GM19452 (cell line): ENCODE measurements around the gene SCARF1.
A peak's percentile ranks its signal among the peaks of the same experiment; 100 is the strongest.

Experiments used
- ATAC-seq: cut with Tn5 transposase; IDR thresholded peaks from one replicate; pipeline ENCODE4 v1.9.1; 2021; ENCODE audit not compliant: unreplicated experiment

Gene SCARF1

DNA sequence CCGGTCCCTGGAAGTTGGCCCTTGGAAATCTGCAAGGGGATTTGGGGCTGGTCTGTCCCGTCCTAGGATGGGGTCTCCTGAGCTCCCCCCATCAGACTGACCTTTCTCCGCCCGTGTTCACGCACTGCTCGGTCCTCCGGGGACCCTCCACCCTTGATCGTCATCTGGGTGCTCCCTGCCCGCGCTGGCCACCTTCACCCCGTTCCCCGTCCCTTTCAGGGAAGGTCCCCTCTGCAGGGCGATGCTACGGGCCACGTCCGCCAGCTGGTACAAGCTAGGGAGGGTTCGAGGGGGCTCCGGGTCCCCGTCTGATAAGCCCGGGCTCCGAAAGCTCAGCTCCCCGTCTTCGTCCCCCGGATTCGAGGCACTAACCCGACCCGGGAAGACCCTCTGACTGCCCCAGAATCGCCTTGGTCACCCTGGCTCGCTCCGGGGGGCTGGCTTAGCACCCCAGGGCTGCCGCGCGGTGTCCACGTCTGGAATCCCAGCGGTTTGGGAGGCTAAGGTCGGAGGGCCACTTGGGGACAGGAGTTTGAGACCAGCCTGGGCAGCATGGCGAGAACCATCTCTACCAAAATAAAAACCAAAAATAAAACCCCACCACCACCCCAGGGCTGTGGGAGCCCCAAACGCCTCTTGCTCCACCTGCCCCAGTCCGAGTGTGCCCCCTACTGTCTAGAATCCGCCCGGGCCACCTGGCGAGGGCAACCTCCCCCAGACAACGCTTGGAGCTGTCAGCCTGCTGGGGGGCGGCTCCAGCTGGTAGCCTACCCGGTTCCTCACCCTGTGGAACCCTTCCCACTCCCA lies 15.8 kb downstream of the SCARF1 start:
- ATAC-seq = no peak

DNA sequence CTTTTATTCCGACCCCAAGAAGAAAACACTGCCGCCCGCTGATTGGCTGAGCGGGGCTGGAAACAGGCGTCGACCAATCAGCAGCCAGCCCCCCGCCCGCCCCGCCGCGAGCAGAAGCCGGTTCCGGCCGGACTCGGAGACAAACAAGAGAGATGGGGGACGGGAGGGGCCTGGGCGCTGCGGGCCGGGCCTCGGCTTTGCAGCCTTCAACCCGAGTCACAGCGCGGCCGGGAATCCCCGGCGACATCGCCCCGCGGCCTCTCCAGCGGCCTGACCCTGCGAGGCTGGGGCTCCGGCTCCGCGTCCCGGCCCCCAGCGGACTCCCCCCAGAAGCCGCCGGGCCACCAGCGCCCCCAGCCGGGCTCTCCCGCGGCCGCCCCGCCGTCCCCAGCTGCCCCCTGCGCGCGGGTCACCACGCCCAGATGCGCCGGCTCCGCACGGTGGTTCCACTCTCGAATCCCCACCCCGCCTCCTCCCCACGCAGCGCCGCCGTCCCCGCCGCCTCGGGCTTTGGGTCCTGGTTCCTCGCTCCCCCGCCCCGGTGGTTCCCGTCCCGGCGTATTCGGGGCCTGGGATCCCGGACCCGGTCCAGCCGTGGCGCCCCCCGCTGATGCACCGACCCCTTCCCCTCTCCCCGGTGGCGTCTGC lies 16.6 kb downstream of the SCARF1 start:
- ATAC-seq = peak; percentile 51

DNA sequence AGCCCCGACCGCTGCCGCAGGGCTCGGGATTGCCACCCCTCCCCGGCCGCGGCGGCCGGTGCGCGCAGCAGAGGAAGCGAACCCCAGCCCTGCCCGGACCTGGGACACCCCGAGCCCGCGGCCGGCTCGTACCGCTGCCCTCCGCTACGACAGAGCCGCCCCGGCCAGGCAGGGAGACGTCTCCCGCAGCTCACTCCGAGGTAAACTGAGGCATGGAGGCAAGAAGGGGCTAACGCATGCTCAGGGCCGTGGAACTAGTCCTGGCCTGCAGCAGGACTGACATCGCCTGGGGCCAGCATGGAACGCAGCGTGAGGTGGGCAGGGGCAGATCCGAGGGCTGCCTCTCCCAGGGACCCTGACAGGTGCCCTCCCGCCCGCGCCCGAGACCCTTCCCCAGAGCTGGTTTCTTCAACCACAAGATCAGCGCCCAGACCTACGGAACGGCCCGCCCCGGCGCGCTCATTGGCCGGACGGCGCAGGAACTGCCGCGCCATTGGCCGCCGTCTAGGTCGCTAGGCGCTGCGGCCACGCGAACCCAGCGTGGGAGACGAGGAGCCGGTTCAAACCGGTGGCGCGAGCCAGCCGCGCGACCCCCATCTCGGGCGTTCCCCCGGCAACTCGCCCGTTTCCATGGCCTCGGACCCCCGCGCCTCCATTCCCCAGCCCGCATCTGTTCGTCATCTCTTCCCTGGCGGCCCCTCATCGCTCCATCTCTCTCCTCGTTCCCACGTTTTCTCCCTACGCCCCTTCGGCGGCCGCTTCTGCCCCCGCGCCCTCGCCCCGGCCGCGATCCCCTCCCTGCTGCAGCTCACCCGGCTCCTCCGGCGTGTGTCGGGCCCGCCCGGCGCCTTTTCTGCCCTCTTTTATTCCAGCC lies 17.3 kb downstream of the SCARF1 start, which contains the start of gene SLC43A2:
Gene SLC43A2 (minus strand): TSS at position 853 of the 874 bp plus-strand sequence. CDS start 960 bp downstream, outside the sequence.
- ATAC-seq = peak; percentile 52

DNA sequence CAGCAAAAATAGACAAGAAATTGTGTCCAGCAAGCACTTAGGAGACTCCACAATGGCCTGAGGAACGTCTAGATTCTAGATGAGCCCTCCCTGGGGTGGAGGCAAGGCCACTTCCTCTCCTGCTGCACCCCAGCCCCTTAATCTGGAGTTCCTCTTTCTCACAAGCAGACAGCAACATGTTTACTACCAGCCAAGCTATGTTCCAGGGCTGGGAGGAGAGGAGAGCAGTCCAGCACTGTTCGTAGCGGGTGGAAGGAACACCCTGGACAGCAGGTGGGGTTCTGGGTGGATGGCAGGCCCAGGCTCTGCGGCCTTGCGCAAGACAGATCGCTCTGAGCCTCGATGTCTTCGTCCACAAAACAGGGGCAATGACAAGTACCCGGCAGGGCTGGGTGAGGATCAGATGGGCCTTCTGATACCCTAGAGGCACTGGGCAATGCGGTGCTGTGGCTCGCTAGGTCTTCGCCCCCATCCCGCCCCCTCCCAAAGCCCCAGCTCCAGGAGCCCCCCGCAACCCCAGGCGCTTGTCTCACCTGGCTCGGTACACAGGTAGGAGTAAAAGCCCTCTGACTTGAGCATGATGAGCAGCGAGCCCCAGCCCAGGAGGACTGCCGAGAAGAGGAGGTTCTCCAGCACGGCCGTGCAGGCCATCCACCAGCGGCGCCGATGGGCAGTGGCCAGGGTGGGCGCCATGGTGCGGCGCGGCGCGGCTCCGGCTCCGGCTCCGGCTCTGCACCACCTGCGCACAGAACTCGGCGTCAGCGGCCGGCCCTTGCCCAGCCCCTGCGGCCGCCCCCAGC lies 18.1 kb downstream of the SCARF1 start:
- peak; percentile 10 for ATAC-seq

DNA sequence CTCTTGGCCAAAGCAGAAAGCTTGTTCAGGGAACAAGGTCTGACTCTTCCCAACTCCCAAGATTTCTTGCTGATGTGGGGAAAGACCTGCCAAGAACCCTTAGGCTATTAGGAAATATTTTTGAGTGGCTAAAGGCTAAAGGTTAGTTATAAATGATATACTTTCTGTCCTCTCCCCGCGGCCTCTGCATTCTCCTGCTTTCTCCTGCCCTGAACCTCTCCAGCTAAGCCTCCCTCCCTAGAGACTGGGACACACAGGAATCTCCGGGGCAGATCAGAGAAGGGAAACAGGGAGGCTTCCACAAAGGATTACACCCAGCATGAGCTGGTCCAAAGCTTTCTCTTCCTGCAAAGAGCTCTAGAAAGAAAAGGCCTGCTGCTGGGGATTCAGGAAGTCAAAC lies 19.2 kb downstream of the SCARF1 start:
- no peak for ATAC-seq

DNA sequence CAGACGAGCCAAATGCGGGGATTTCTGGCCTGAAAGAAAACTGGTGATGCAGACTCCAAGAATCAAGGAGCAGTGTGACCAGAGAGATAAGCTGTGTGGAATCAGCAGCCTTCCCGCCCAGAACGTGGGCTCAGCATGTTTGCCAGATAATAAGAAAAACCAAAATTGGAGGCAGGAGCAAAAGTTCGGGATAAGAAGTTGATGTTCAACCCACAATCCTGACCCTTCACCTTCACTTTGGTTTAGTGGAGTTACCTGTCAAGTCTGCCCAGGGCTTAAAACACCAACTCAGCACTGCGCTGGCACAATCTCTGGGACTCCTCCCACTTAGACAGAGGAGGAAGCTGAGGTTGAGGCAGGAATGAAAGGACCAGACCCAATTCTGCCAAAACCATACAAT lies 20.0 kb downstream of the SCARF1 start:
- ATAC-seq = no peak

DNA sequence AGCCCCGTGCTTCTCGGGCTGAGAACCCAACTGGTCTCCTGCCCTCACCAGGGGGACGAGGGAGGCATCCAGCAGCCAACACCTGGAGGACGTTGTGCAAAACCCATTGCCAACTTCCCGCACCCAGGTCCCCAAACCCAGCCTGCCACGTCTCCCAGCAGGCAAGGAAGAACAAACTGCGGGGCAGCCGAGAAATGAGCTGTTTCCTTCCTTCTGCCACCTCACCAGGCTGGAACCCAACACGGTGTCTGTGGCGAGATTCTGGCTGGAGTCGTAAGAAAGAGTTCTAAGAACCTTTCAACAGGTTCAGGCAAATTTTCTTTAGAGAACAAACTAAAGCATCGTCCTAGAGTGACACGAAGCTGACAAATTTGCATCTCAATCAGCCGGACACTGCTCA lies 20.5 kb downstream of the SCARF1 start:
- no peak for ATAC-seq

DNA sequence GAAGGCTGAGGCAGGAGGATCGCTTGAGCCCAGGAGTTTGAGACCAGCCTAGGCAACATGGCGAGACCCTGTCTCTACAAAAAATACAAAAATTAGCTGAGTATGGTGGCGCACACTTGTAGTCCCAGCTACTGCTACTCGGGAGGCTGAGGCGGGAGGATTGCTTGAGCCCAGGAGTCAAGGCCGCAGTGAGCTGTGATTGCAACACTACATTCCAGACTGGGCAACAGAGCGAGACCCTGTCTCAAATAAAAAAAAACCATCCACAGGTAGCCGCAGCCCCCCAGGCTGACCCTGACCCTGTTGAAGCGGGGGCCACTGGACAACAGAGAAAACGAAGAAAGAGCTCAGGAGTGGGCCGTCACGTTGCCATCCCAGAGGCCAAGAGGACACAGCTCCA lies 20.9 kb downstream of the SCARF1 start:
- ATAC-seq = no peak

DNA sequence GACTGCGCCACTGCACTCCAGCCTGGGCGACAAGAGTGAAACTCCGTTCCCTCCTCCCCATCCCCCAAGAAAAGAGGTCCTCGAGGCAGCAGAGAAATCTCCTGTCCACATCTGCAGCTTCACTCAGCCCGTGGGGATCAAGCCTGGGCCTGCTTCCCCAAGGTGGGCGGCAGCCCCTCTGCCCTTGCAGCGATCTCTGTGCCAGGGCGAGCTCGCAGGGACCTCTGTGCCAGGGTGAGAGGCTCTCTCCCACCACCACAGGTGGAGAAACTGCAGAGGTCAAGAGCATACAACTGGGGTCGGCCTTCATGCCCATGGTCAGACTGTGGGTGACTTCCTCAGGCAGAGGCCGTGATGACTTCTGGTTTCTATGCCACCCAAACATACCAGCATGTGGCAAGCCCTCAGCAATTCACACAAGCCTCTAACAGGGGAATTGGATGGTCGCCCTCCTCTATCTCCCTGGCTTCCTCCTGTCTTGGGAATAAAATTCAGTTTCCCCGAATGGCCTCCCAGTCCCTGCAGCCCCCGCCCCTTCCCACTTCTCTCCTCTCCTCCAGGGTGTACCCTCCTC lies 22.4 kb downstream of the SCARF1 start:
- ATAC-seq = no peak

DNA sequence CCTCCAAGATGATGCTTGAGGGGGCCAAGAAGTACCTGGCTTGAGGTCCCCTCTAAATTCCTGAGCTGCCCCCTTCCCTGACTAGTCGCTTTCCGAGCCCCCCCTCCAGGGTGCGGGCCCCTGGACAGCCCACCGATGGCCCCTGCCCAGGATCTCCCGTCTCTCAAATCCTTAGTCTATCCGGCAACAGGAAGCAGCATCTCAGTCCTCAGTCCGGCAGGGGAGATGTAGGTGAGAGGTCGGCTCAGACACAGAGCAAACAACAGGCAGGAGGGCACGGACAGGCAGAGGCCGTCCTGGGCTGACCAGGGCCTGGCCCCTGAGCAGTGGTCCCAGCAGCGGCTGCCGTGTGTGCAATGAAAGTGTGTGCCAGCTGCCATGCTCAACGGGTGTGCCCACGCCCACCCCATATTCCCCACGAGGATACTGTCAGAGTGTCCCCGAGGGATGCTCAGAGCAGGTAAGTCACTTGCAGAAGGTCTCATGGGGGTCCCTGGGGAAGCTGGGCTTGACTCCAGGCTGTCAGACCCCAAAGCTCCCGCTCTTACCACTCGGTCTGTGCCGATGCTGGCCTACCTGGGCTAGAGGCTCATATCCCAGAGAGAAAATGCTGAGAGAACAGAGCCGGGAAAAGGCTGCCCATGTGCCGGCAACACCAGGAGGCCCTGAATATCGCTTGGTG lies 24.1 kb downstream of the SCARF1 start:
- no peak for ATAC-seq

DNA sequence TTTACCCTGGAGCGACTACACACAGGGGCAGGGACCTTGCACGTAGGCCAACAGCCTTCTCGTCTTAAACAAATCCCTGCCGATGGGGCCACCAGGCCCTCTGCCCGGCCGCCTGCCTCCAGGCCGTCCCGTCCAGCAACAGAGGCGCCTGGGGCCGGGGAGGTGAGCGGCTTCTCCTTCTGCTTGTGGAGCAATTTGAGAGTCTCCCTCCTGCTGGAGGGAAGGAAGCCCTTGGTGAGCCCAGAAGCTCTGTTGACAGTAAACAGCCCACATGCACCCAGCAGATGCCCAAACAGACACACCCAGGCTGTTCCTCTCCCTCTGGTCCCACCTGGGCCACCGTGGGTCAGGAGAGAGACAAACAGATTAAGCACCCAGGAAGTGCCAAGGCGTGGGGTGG lies 25.0 kb downstream of the SCARF1 start:
- ATAC-seq = no peak

DNA sequence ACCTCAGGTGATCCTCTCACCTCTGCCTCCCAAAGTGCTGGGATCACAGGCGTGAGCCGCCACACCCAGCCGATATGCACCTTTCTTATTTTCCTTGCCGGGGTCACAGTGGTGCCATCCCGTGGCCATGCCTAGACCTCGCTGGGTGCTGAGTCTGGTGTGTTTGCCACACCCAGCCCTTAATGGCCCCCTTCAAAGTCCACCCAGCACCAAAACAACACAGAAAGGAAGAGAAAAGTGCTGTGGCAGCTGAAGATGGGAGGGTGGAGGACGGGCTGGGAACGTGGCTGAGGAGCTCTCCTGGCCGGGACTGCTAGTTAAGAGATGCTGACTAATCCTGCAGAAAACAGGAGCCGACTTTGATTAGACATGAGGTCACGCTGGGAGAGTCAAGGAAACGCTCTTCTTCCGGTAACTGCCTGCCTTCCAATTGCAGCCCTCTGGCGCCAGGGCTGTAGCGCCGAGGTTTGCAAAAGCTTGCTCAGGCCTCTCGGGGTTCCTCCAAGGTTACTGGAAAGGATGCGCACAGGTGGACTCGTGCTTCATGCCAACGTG lies 27.8 kb downstream of the SCARF1 start:
- no peak for ATAC-seq

DNA sequence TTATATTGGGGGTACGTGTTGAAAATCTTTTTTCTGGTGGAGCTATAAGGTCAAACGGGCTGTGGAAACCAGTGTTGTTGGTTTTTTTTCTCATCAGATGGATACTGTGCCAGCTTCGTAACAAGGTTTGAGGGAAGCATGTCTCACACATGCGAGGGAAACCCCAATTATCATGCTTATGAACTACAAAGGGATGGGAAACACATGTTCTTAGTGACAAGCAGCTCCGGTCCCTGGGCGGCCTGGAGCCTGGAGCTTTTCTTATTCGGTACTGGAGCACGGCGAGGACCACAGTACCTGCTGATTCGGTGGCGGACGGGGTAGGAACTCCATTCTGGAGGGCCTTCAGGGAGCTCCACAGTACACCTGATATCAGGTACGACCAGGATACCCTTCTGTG lies 29.4 kb downstream of the SCARF1 start:
- ATAC-seq = no peak

DNA sequence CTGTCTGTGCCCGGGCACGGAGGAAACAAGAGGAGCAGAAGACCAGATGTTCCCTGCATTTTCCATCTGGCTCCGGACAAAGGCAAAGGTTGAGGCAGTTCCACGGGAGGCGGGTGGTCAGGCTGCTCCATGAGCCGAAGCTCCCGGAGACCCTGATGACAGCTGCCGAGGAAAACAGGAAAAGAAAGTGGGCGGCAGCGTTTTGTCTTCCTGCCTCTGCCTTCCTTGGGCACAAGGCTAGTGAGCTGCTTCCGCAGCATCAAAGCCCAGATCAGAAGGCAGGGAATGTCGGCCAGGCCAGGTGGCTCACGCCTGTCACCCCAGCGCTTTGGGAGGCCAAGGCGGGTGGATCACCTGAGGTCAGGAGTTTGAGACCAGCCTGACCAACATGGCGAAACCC lies 33.1 kb downstream of the SCARF1 start:
- no peak for ATAC-seq

DNA sequence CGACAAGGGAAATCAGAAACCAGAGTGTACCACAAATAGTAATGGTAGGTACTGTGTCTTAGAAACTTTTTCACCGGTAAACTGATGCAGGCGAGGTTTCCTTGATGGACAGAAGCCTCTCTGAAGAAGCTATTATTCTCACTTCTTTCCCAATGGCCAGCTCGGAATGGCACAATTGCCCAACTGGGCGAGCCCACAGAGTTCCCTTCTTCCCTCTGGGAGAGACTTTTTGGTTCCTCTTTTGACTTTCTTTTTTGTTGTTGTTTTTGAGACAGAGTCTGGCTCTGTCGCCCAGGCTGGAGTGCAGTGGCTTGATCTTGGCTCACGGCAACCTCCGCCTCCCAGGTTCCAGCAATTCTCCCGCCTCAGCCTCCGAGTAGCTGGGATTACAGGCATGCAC lies 33.8 kb downstream of the SCARF1 start:
- ATAC-seq = no peak

DNA sequence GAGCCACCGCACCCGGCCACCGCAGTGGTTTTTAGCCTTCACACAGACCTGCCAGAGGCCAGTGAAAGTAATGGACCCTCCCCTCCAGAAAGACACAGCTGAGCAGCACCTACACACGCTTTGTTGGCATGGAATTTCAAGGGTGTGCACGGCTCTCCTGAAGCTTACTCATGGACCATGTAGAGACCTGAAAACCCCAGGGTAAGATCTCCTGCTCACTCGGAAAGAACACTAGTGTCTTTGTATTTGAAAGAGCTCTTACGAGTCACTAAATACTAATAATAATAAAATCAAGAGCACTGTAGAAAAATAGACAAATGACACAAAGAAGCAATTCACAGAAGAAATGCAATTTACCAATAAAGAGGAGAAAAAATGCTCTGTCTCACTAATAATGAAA lies 36.9 kb downstream of the SCARF1 start:
- no peak for ATAC-seq

DNA sequence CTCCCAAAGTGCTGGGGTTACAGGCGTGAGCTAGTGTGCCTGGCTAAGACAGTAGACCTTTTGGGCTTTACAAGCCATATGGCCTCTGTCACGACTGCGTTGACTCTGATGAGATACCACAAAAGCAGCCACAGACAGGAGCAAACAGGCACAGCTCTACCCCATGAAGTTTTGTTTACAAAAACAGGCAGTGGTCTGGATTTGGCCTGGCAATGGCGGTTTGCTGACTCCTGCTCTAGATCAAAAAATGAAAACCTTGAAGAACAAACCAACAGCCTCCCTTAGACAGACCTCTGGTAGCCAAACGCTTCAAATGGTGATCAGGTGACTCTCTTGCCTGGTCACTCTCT lies 37.6 kb downstream of the SCARF1 start:
- no peak for ATAC-seq

DNA sequence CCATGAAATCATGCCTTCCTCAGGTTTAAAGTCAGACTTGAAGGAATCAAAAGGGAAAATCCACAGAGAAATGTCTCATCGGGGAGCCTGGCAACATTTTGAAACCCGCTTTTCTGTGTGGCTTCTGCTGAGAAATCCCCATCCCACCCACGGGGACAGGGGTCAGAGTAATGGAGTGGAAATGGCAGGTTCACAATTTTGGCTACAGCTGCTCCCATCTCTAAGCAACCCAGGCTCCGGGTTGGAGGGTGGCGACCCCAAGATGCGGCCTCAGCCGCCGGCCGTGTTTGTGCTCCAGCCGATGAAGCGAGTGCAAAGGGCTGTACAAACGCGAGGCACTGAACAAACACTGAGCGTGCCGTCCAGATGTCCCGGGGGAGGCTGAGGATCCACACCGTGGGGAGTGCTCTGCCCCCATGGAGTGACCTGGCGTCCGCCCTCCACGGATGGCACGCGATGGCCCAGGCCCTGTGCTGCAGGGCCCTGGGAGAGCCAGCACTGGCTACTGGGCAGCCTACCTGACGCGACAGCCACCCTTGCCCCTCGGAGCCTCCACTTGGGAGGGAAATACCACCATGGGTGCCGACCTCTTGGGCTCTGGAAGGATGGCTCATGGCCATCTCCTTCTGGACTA lies 39.1 kb downstream of the SCARF1 start:
- ATAC-seq = no peak

DNA sequence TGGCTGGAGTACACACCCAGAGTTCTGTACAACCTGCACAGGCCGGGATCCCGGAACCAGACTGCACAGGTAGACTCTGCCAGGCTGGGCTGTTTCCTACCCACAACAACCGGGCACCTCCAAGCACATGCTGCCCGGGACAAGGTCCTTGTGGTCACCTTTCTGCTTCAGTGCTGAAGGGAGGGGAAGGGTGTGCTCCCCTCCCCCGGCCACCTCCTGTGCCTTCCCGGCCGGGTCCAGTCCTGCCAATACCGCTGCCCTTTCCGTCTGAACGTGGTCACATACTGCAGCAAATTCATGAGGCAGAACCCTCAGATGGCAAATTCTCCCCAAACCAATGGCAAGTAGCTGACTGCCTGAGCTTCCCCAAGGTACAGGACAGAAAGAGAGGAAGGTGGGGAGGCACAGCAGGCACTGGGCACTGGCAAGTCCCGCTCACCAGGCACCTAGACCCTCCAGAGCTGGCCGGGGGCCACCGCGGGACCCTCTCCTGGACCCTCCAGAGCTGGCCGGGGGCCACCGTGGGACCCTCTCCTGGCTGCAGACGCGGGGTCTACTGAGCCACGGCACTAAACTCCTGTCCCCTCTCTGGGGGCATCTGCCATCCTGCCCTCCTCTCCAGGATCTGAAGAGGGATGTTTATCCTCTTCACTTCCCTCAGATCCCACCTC lies 39.7 kb downstream of the SCARF1 start:
- ATAC-seq = no peak
